ACC112 (cell line): ENCODE data around the gene DROSHA.

ENCODE experiments used
- H2AFZ ChIP-seq: fragments of 200-600 bp; sonication (generic); one replicate; pipeline ENCODE4 v1.6.0; 2017; ENCODE audit warnings: antibody characterized with exemption, low read length; ENCODE audit not compliant: unreplicated experiment
- H3K27ac ChIP-seq: fragments of 200-600 bp; sonication (generic); 2 replicates; pipeline ENCODE4 v1.5.1; 2014; ENCODE audit warnings: low read depth, mild to moderate bottlenecking, antibody characterized with exemption, low read length, moderate library complexity
- H3K27me3 ChIP-seq: fragments of 200-600 bp; sonication (generic); 2 replicates; pipeline ENCODE4 v1.6.1; 2014; ENCODE audit warnings: mild to moderate bottlenecking, antibody characterized with exemption, low read length, moderate library complexity, mixed read lengths; ENCODE audit not compliant: insufficient read depth
- H3K36me3 ChIP-seq: fragments of 200-600 bp; sonication (generic); 2 replicates; pipeline ENCODE4 v1.6.1; 2016; ENCODE audit warnings: mild to moderate bottlenecking, antibody characterized with exemption, low read length, moderate library complexity, mixed read lengths; ENCODE audit not compliant: insufficient read depth
- H3K4me1 ChIP-seq: fragments of 200-600 bp; sonication (generic); one replicate; pipeline ENCODE4 v1.6.1; 2016; ENCODE audit warnings: low read length, mixed read lengths; ENCODE audit not compliant: insufficient read depth, unreplicated experiment, control insufficient read depth
- H3K4me3 ChIP-seq: fragments of 200-600 bp; sonication (generic); 2 replicates; pipeline ENCODE4 v1.5.1; 2014; ENCODE audit warnings: mild to moderate bottlenecking, low read depth, low read length
- H3K79me2 ChIP-seq: fragments of 200-600 bp; sonication (generic); one replicate; pipeline ENCODE4 v1.6.0; 2016; ENCODE audit warnings: low read length; ENCODE audit not compliant: control insufficient read depth, unreplicated experiment, insufficient read depth

The DROSHA gene

GRCh38 chr5:31470608-31471007 lies 61.3 kb downstream of the DROSHA start:
- Histone ChIP-seq H2AFZ (no peak overlapping the region), H3K27me3 (no peaks in the 10 kb centered on the region), H3K36me3 (peaks cover 30% of the 10 kb centered on the region), H3K4me3 (no peak overlapping the region), H3K79me2 (no peaks in the 10 kb centered on the region), H3K27ac (peak overlapping the region; percentile 30), H3K4me1 (peaks cover 23% of the 10 kb centered on the region)

DNA sequence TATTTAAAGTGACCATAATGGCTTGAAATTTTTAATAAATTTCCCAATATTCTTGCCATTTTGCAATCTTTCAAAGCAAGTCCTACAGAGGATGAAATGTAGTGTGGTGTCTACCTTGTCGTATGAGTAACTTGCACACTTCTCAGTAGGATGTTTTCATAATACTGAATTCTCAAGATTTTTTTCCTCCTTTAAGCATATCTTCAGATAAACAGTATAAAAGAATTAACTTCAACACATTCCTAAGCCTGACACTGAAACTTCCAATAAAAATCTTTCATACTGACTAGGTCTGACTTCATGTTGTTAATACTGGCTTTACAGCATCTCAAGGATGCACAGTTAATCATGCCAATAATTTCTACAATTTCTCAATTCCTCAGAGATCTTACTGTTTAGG lies 62.0 kb downstream of the DROSHA start:
- Histone ChIP-seq H3K27ac (no peak overlapping the region), H3K27me3 (no peaks in the 10 kb centered on the region), H3K4me1 (peaks cover 23% of the 10 kb centered on the region), H3K79me2 (no peaks in the 10 kb centered on the region), H3K4me3 (no peak overlapping the region), H2AFZ (no peak overlapping the region), H3K36me3 (peaks cover 37% of the 10 kb centered on the region)

DNA sequence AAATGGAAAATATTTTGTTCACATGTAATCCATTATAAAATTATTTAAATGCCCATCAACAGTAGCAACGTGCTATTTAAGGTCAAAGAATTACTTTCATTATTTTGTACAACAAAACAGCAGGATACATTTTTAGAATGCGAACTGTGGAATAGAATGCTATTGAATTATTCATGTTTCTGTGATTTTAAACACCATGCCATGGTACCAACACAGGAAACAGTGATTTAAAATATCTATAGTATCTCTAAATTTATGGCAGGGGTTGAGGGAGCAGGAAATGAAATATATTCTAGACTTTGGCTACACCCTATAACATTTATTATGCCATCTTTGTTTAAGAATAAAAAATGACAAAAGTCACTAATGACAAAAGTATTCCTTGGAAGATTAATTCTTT lies 62.4 kb downstream of the DROSHA start:
- no peak overlapping the region for H3K4me3 ChIP-seq
- no peaks in the 10 kb centered on the region for H3K27me3 ChIP-seq
- H3K36me3 ChIP-seq, result peaks cover 37% of the 10 kb centered on the region
- no peaks in the 10 kb centered on the region for H3K79me2 ChIP-seq
- no peak overlapping the region for H2AFZ ChIP-seq
- no peak overlapping the region for H3K27ac ChIP-seq
- H3K4me1 ChIP-seq, result peaks cover 26% of the 10 kb centered on the region

- H3K4me1 ChIP-seq, result peaks cover 23% of the 10 kb centered on the region
- H2AFZ ChIP-seq, result no peak overlapping the region
- no peak overlapping the region for H3K27ac ChIP-seq
- no peaks in the 10 kb centered on the region for H3K27me3 ChIP-seq
- H3K36me3 ChIP-seq, result peaks cover 54% of the 10 kb centered on the region
- no peaks in the 10 kb centered on the region for H3K79me2 ChIP-seq
- H3K4me3 ChIP-seq, result no peak overlapping the region
These were observed 66.6 kb downstream of the DROSHA start for GRCh38 chr5:31465291-31465690.

DNA sequence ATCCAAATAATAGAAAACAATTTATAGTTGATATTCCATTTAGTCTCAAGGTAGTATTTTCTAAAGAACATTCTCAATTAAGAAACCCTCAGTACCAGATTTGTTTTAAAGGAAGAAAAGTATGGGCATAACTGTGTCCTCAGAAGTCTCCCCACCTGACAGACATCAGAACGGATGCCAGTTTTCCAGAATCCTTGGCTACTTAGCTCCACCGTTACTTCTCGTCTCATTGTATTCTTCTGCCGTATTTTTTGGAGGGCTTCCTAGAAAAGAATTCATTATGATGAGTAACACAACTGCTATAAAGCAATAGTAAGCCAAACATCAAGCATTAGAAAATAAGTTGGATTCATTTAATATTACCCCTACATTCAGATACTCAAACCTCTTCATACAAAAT lies 67.8 kb downstream of the DROSHA start:
- Histone ChIP-seq H3K79me2 (no peaks in the 10 kb centered on the region), H3K36me3 (peaks cover 62% of the 10 kb centered on the region), H2AFZ (no peak overlapping the region), H3K4me1 (peaks cover 29% of the 10 kb centered on the region), H3K4me3 (no peak overlapping the region; the same call in 1 of the 2 replicates), H3K27ac (peak overlapping the region; percentile 14; the same call in 1 of the 2 replicates), H3K27me3 (no peaks in the 10 kb centered on the region)

DNA sequence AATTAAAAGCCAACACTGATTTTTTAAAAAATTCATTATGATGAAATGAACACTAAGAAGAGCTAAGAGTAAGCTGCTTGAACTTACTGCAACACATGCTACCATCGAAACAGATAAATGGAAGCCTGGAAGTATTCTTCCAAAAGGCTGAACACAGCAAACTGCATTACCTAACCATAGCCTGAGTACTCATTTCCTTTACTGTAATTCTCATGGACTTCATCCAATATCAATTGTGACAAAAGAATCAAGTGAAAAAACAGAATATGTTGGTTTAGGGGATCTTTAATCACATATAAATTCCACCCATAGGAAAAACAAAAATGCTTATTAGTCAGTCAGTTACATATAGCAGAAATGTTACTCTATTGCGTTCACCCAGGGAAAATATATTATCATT lies 68.5 kb downstream of the DROSHA start:
- H3K36me3 ChIP-seq, result peaks cover 63% of the 10 kb centered on the region
- H3K4me3 ChIP-seq, result no peak overlapping the region; the same call in 1 of the 2 replicates
- H3K4me1 ChIP-seq, result peaks cover 29% of the 10 kb centered on the region
- peak overlapping the region; percentile 14; the same call in 1 of the 2 replicates for H3K27ac ChIP-seq
- H3K79me2 ChIP-seq, result no peaks in the 10 kb centered on the region
- no peak overlapping the region for H2AFZ ChIP-seq
- H3K27me3 ChIP-seq, result no peaks in the 10 kb centered on the region

DNA sequence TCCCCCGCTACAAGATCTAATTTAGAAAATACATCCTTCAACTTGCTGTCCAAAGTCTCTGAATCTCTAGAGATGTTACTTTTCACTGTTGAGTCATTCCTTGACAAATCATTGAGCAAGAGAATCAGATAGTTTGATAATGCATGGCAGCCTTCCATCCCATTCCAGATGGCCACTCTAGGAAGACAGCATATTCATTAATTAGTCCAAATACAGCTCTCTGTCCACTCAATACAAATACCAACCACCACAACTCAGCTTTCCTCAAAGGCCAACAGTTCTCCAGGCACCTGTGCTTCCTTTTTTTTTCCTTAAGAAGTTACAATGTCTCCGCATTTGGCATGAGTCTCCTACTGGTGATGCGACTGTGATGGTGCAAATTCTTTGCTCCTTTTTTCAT lies 72.3 kb downstream of the DROSHA start:
- no peaks in the 10 kb centered on the region for H3K79me2 ChIP-seq
- no peak overlapping the region for H2AFZ ChIP-seq
- H3K36me3 ChIP-seq, result peaks cover 60% of the 10 kb centered on the region
- peaks cover 28% of the 10 kb centered on the region for H3K4me1 ChIP-seq
- no peak overlapping the region for H3K4me3 ChIP-seq
- H3K27ac ChIP-seq, result 0 out of 2 replicates have a peak overlapping the region, but pooled peaks have one; percentile 4
- H3K27me3 ChIP-seq, result no peaks in the 10 kb centered on the region

- peaks cover 37% of the 10 kb centered on the region for H3K36me3 ChIP-seq
These were observed 76.7 kb downstream of the DROSHA start for GRCh38 chr5:31455172-31455571.

GRCh38 chr5:31453522-31453921 lies 78.4 kb downstream of the DROSHA start:
- Histone ChIP-seq H3K4me3 (no peak overlapping the region), H3K4me1 (peaks cover 7% of the 10 kb centered on the region), H3K79me2 (no peaks in the 10 kb centered on the region), H3K36me3 (peaks cover 34% of the 10 kb centered on the region), H2AFZ (no peak overlapping the region), H3K27ac (no peak overlapping the region), H3K27me3 (no peaks in the 10 kb centered on the region)

More at GRCh38 chr5:31455172-31455571, 76.7 kb downstream of the DROSHA start:
- Histone ChIP-seq H3K4me3 (no peak overlapping the region), H3K4me1 (peaks cover 13% of the 10 kb centered on the region), H3K79me2 (no peaks in the 10 kb centered on the region), H3K27ac (no peak overlapping the region), H3K27me3 (no peaks in the 10 kb centered on the region), H2AFZ (no peak overlapping the region)

DNA sequence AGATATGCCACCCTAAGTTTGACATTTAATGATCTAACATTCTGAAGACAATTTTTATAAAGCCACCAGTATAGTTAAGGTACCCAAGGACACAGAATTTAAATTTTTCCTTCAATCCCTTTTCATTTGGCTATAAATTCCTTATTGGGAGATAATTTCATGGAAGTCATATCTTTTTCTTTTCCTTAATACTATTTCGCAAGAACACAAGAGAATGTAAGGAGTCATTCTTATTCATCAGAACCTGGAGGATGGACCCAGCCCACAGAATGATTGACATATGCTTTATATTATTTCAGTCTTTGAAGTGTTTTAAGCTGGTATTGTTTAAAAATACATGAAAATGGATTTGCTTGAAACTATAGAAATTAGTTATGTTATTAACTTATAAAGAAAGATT lies 79.6 kb downstream of the DROSHA start:
- peaks cover 7% of the 10 kb centered on the region for H3K4me1 ChIP-seq
- no peak overlapping the region for H2AFZ ChIP-seq
- peaks cover 37% of the 10 kb centered on the region for H3K36me3 ChIP-seq
- H3K4me3 ChIP-seq, result no peak overlapping the region
- H3K27me3 ChIP-seq, result no peaks in the 10 kb centered on the region
- H3K79me2 ChIP-seq, result no peaks in the 10 kb centered on the region
- H3K27ac ChIP-seq, result no peak overlapping the region

DNA sequence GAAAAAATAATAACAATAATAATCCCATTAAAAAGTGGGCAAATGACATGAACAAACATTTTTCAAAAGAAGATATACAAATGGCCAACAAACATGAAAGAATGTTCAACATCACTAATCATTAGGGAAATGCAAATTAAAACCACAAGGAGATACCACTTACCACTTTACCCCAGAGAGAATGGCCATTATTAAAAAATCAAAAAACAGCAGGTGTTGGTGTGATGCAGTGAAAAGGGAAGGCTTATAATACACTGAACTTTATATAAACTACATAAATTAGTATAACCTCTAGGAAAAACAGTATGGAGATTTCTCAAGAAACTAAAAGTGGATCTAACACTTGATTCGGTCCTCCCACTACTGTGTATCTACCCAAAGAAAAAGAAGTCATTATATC lies 81.9 kb downstream of the DROSHA start:
- Histone ChIP-seq H2AFZ (no peak overlapping the region), H3K36me3 (peaks cover 36% of the 10 kb centered on the region), H3K4me1 (peaks cover 7% of the 10 kb centered on the region), H3K4me3 (no peak overlapping the region), H3K27ac (no peak overlapping the region), H3K79me2 (no peaks in the 10 kb centered on the region), H3K27me3 (no peaks in the 10 kb centered on the region)
